ENCODE results near the gene ZNF775. TPM values are rescaled to one million over a fixed set of nuclear protein-coding genes. Genes with fewer than 3 reads are reported as not detected.

ZNF775 gene
- total RNA-seq, 1 donor from 2014 or later: 10.1 TPM

DNA sequence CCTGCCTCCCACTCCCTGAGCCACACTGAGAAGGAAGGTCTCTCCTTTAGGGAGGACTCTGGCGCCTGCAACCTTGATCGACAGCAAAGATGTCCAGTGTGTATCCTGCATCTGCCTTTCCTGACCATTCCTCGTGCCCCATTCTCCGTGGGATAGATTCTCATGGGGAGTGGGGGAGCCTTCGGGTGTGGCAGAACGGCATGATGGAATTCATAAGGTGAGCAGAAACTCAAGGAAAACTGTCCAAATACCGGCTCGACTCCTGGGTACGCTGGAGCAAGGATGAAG lies 37.1 kb upstream of the ZNF775 start:
- TF ChIP-seq, protein P1, sequence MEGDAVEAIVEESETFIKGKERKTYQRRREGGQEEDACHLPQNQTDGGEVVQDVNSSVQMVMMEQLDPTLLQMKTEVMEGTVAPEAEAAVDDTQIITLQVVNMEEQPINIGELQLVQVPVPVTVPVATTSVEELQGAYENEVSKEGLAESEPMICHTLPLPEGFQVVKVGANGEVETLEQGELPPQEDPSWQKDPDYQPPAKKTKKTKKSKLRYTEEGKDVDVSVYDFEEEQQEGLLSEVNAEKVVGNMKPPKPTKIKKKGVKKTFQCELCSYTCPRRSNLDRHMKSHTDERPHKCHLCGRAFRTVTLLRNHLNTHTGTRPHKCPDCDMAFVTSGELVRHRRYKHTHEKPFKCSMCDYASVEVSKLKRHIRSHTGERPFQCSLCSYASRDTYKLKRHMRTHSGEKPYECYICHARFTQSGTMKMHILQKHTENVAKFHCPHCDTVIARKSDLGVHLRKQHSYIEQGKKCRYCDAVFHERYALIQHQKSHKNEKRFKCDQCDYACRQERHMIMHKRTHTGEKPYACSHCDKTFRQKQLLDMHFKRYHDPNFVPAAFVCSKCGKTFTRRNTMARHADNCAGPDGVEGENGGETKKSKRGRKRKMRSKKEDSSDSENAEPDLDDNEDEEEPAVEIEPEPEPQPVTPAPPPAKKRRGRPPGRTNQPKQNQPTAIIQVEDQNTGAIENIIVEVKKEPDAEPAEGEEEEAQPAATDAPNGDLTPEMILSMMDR (IDR thresholded peaks at IDR 0.05; ENCODE audit: insufficient read depth, low read length, poor library complexity, severe bottlenecking): no peak
- H3K27me3 ChIP-seq (ENCODE audit: control insufficient read depth, insufficient read depth, low read length): peaks cover 16% of the 10 kb centered on the region
- no peaks in the 10 kb centered on the region for H3K36me3 ChIP-seq (ENCODE audit: control insufficient read depth, insufficient read depth, low read length)
- no peak overlapping the region for H3K4me3 ChIP-seq (ENCODE audit: low read depth, low read length)
- DNase-seq (ENCODE audit: low read depth): no peak

DNA sequence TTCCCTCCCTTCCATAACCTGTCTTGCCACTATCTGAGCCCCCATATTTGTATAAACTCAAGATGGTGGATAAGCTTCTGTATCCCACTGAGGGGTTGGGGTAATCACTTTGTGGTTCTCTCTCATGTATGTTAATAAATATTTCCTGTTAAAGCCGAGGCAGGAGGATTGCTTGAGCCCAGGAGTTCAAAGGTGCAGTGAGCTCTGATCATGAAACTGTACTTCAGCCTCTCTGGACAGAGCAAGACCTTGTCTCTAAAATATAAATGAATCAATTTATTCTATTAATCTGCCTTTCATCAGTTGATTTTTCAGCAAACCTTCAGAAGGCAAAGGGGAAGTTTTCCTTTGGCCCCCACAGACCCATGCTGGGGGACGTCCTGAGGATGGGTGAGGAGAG lies 35.9 kb upstream of the ZNF775 start:
- TF ChIP-seq, protein P1 (IDR thresholded peaks at IDR 0.05; ENCODE audit: insufficient read depth, low read length, poor library complexity, severe bottlenecking): no peak
- no peaks in the 10 kb centered on the region for H3K36me3 ChIP-seq (ENCODE audit: control insufficient read depth, insufficient read depth, low read length)
- peaks cover 16% of the 10 kb centered on the region for H3K27me3 ChIP-seq (ENCODE audit: control insufficient read depth, insufficient read depth, low read length)
- no peak for DNase-seq (ENCODE audit: low read depth)
- no peak overlapping the region for H3K4me3 ChIP-seq (ENCODE audit: low read depth, low read length)

DNA sequence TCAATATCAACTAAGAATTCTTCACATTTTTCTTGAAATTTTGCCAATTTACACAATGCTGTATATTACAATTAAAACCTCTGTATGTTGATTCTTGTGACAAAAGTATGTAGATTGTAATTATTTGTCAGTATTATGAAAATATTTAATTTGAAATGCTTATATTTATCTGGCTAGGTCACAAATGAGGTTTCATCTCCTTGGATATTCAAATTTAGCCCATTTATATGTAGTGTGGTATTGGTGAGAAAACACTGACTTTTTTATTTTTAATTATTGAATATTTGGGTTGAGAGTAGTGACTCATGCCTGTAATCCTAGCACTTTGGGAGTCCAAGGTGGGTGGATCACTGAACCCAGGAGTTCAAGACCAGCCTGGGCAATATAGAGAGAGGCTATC lies 34.8 kb upstream of the ZNF775 start:
- DNase-seq (ENCODE audit: low read depth): no peak
- TF ChIP-seq, protein P1 (IDR thresholded peaks at IDR 0.05; ENCODE audit: insufficient read depth, low read length, poor library complexity, severe bottlenecking): no peak
- Histone ChIP-seq H3K27me3 (ENCODE audit: control insufficient read depth, insufficient read depth, low read length) (peaks cover 16% of the 10 kb centered on the region), H3K36me3 (ENCODE audit: control insufficient read depth, insufficient read depth, low read length) (no peaks in the 10 kb centered on the region), H3K4me3 (ENCODE audit: low read depth, low read length) (no peak overlapping the region)

DNA sequence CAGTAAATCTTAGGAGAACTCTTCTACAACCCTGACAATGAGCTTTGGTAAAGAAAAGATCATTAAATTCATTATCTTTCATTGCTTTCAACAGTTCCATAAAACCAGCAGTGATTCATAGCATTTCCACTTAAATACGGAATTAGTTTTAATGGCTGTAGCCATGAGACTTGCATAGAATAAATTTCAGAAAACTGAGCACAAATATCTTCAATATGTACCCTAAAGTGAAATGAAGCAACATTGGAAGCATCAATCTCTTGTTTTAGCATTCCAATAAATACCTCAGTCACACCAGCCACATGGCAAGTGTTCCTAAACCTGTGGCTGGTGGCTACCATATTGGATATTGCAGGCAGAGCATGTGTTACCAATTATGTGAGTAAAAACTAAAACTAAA lies 34.1 kb upstream of the ZNF775 start:
- Histone ChIP-seq H3K36me3 (ENCODE audit: control insufficient read depth, insufficient read depth, low read length) (no peaks in the 10 kb centered on the region), H3K27me3 (ENCODE audit: control insufficient read depth, insufficient read depth, low read length) (peaks cover 16% of the 10 kb centered on the region), H3K4me3 (ENCODE audit: low read depth, low read length) (no peak overlapping the region)
- no peak for DNase-seq (ENCODE audit: low read depth)
- TF ChIP-seq, protein P1 (IDR thresholded peaks at IDR 0.05; ENCODE audit: insufficient read depth, low read length, poor library complexity, severe bottlenecking): no peak

DNA sequence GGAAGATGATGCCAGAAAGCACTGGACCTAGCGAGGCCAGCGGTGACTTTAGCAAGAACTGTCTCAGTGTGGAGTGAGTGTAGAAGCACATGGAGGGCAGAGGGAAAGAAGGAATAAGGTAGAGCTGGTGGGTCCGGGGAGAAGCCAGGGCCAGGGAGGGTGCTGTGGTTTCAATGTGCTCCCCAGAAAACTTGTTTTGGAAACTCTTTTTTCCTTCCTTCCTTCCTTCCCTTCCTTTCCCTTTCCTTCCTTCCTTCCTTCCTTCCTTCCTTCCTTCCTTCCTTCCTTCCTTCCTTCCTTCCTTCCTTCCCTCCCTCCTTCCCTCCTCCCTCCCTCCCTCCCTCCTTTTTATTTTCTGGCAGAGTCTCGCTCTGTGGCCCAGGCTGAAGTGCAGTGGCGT lies 32.2 kb upstream of the ZNF775 start:
- H3K36me3 ChIP-seq (ENCODE audit: control insufficient read depth, insufficient read depth, low read length): no peaks in the 10 kb centered on the region
- DNase-seq (ENCODE audit: low read depth): no peak
- H3K4me3 ChIP-seq (ENCODE audit: low read depth, low read length): no peak overlapping the region
- TF ChIP-seq, protein P1 (IDR thresholded peaks at IDR 0.05; ENCODE audit: insufficient read depth, low read length, poor library complexity, severe bottlenecking): no peak
- H3K27me3 ChIP-seq (ENCODE audit: control insufficient read depth, insufficient read depth, low read length): peaks cover 8% of the 10 kb centered on the region

DNA sequence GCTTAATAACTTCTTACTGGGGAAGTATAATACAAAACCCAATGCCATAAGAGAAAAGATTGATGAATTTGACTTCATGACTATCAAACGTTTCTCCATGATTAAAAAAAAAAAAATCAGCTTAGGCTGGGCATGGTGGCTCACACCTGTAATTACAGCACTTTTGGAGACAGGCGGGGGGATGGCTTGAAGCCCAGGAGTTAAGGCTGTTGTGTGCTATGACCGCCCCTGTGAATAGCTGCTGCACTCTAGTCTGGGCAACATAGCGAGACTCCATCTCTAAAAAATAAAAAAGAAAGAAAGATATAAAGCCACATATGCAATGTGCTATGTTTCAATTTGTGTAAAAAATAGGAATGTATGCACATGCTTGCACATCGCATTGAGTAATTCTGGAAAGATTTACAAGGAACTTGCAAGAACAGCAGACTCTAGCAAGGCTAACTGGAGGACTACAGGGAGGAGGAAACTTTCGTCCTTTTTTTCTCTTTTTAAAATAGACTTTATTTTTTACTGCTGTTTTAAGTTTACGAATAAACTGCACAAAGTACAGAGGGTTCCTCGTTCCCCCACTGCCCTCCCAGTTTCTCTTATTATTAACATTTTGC lies 27.4 kb upstream of the ZNF775 start:
- no peak overlapping the region for H3K4me3 ChIP-seq (ENCODE audit: low read depth, low read length)
- no peak for DNase-seq (ENCODE audit: low read depth)
- no peaks in the 10 kb centered on the region for H3K36me3 ChIP-seq (ENCODE audit: control insufficient read depth, insufficient read depth, low read length)
- H3K27me3 ChIP-seq (ENCODE audit: control insufficient read depth, insufficient read depth, low read length): peaks cover under 1% of the 10 kb centered on the region
- TF ChIP-seq, protein P1 (IDR thresholded peaks at IDR 0.05; ENCODE audit: insufficient read depth, low read length, poor library complexity, severe bottlenecking): no peak
